Liver (tissue), 3 donors: Measurements from ENCODE around the gene OR52I2.

Experiments
- CTCF ChIP-seq: fragments of 150-350 bp; IDR thresholded peaks from 2 replicates; pipeline ENCODE4 v1.5.1; 2017; ENCODE audit warnings: improper control_type of control experiment, low read depth, low read length; ENCODE audit not compliant: missing input control
- FOXA1 ChIP-seq: IDR thresholded peaks from 2 replicates; pipeline ENCODE4 v1.6.1; 2016; ENCODE audit warnings: antibody characterized with exemption
- GABPA ChIP-seq, 2 donors: IDR thresholded peaks in 1 of 2; conservative IDR thresholded peaks in 1 of 2; 2 replicates each; pipeline ENCODE4 v1.6.1; 2016; ENCODE audit warnings: antibody characterized with exemption in 2 of 2, mild to moderate bottlenecking in 1 of 2, moderate library complexity in 1 of 2
- JUND ChIP-seq, 2 donors: IDR thresholded peaks; 2 replicates each; pipeline ENCODE4 v1.6.1; 2016; ENCODE audit warnings: antibody characterized with exemption in 2 of 2
- NR2F2 ChIP-seq: IDR thresholded peaks from 2 replicates; pipeline ENCODE4 v1.6.1; 2016; ENCODE audit warnings: antibody characterized with exemption
- RAD21 ChIP-seq, 2 donors: IDR thresholded peaks; 2 replicates each; pipeline ENCODE4 v1.6.1; 2016; ENCODE audit warnings: antibody characterized with exemption in 2 of 2, mild to moderate bottlenecking in 2 of 2
- REST ChIP-seq: IDR thresholded peaks from 2 replicates; pipeline ENCODE4 v1.6.1; 2016; ENCODE audit warnings: antibody characterized with exemption, mild to moderate bottlenecking
- RXRA ChIP-seq, 2 donors: IDR thresholded peaks; 2 replicates each; pipeline ENCODE4 v1.6.1; 2017 to 2018; ENCODE audit warnings: antibody characterized with exemption in 2 of 2, mild to moderate bottlenecking in 1 of 2
- TAF1 ChIP-seq: conservative IDR thresholded peaks from 2 replicates; pipeline ENCODE4 v1.6.1; 2016; ENCODE audit warnings: antibody characterized with exemption, mild to moderate bottlenecking
- donor health status: healthy.
- donor health status: healthy.

GRCh38 chr11:4547416-4547815 is 34.1 kb upstream of the OR52I2 start:
- TF ChIP-seq CTCF (no peak), GABPA (IDR thresholded peaks at IDR 0.05 in 1 of 2, conservative IDR thresholded peaks at IDR 0.05 in 1 of 2) (no peak), REST (no peak), FOXA1 (no peak), RAD21 (IDR thresholded peaks at IDR 0.05) (no peak), TAF1 (no peak), NR2F2 (no peak), RXRA (IDR thresholded peaks at IDR 0.05) (no peak), JUND (IDR thresholded peaks at IDR 0.05) (no peak)
